GM23248 (cell line): ENCODE measurements around the gene HYKK. TPM values are rescaled to one million over a fixed set of nuclear protein-coding genes. Genes with fewer than 3 reads are reported as not detected.

ENCODE experiments used
- DNase-seq: peaks from one replicate; pipeline ENCODE4 v3.0.0-alpha.2; 2015
- H2AFZ ChIP-seq: fragments of 200-600 bp; sonication (generic); 2 replicates; pipeline ENCODE4 v1.6.1; 2016; ENCODE audit warnings: antibody characterized with exemption
- H3F3A ChIP-seq: fragments of 200-600 bp; sonication (generic); 2 replicates; pipeline ENCODE4 v1.6.1; 2016; ENCODE audit warnings: mild to moderate bottlenecking, antibody characterized with exemption, mixed run types; ENCODE audit not compliant: insufficient read depth
- H3K27ac ChIP-seq: fragments of 200-600 bp; sonication (generic); 2 replicates; pipeline ENCODE4 v1.5.1; 2016; ENCODE audit warnings: mild to moderate bottlenecking
- H3K27me3 ChIP-seq: fragments of 200-600 bp; sonication (generic); replicated peaks from 2 replicates; pipeline ENCODE4 v1.6.1; 2016; ENCODE audit warnings: mild to moderate bottlenecking; ENCODE audit not compliant: insufficient read depth
- H3K36me3 ChIP-seq: fragments of 200-600 bp; sonication (generic); 2 replicates; pipeline ENCODE4 v1.6.1; 2016; ENCODE audit warnings: low read depth, mild to moderate bottlenecking
- H3K4me1 ChIP-seq: fragments of 200-600 bp; sonication (generic); 2 replicates; pipeline ENCODE4 v1.6.1; 2016; ENCODE audit warnings: mild to moderate bottlenecking; ENCODE audit not compliant: insufficient read depth
- H3K4me2 ChIP-seq: fragments of 200-600 bp; sonication (generic); one replicate; pipeline ENCODE4 v1.6.1; 2016; ENCODE audit warnings: mild to moderate bottlenecking; ENCODE audit not compliant: unreplicated experiment
- H3K4me3 ChIP-seq: fragments of 200-600 bp; sonication (generic); 2 replicates; pipeline ENCODE4 v1.5.1; 2016; ENCODE audit warnings: mild to moderate bottlenecking
- H3K79me2 ChIP-seq: fragments of 200-600 bp; sonication (generic); 2 replicates; pipeline ENCODE4 v1.6.1; 2016; ENCODE audit warnings: mild to moderate bottlenecking; ENCODE audit not compliant: insufficient read depth
- H3K9ac ChIP-seq: fragments of 200-600 bp; sonication (generic); 2 replicates; pipeline ENCODE4 v1.6.1; 2016; ENCODE audit warnings: mild to moderate bottlenecking
- H3K9me2 ChIP-seq: fragments of 200-600 bp; sonication (generic); 2 replicates; pipeline ENCODE4 v1.6.1; 2016; ENCODE audit warnings: mixed run types, mild to moderate bottlenecking, moderate library complexity; ENCODE audit not compliant: insufficient read depth
- H3K9me3 ChIP-seq: fragments of 200-600 bp; sonication (generic); one replicate; pipeline ENCODE4 v1.6.1; 2017; ENCODE audit warnings: low read depth
- H4K20me1 ChIP-seq: fragments of 200-600 bp; sonication (generic); 2 replicates; pipeline ENCODE4 v1.6.0; 2016; ENCODE audit not compliant: insufficient read depth
- EZH2 ChIP-seq: fragments of 200-600 bp; sonication (generic); IDR thresholded peaks from 2 replicates; pipeline ENCODE4 v1.6.1; 2018; ENCODE audit warnings: antibody characterized with exemption, mild to moderate bottlenecking; ENCODE audit not compliant: insufficient read depth, poor library complexity, severe bottlenecking
- EZH2phosphoT487 ChIP-seq: fragments of 200-600 bp; sonication (generic); IDR thresholded peaks from 2 replicates; pipeline ENCODE4 v1.6.1; 2018; ENCODE audit warnings: antibody characterized with exemption, moderate library complexity, mild to moderate bottlenecking, low read depth; ENCODE audit not compliant: insufficient read depth
- WGBS, 2 experiments: methylation state at CpG; one replicate each; pipeline ENCODE4 v1.1.6; 2015 to 2017; ENCODE audit warnings: low lambda C conversion rate in 2 of 2, low coverage in 1 of 2; ENCODE audit errors: missing lambda C conversion rate in 2 of 2; 5-methylcytosine and 5-hydroxymethylcytosine counted together
- in situ Hi-C: fragments of 300-500 bp; cut with MboI; formaldehyde crosslinking; loops from 2 replicates; pipeline ENCODE4 v1.15.0; 2020
- polyA plus RNA-seq: library from polyadenylated mRNA; unstranded; fragments of >200 nt; fragmentation: Nextera tagmentation; extraction: Ambion mirVana; gene quantifications from 2 replicates; pipeline ENCODE4 v1.2.1, GENCODE V29; 2016
- total RNA-seq: library from RNA; depleted of rRNA; stranded (reverse); fragments of >200 nt; shearing (Covaris generic); gene quantifications from 2 replicates; pipeline ENCODE4 v1.2.3, GENCODE V29; 2014

Gene HYKK
- total and polyA plus RNA-seq, 2 experiments from 2014 or later, result 2.4 to 3.9 TPM

GRCh38 chr15:78563092-78563491 is 55.7 kb downstream of the HYKK start:
- H3K4me1 ChIP-seq, result no peaks in the 10 kb centered on the region
- no peak overlapping the region for H3K27ac ChIP-seq
- no peaks in the 10 kb centered on the region for H3F3A ChIP-seq
- H3K9me3 ChIP-seq, result no peaks in the 10 kb centered on the region
- H3K9me2 ChIP-seq, result no peaks in the 10 kb centered on the region
- no peak overlapping the region for H3K4me3 ChIP-seq
- no peak for DNase-seq
- 44 to 65% methylated on average over 2 of the region's 2 CpGs for WGBS, 2 experiments
- no peaks in the 10 kb centered on the region for H3K79me2 ChIP-seq
- H2AFZ ChIP-seq, result no peak overlapping the region
- no peaks in the 10 kb centered on the region for H3K36me3 ChIP-seq
- in situ Hi-C loops, result no loop called here
- TF ChIP-seq EZH2 (no peak), EZH2phosphoT487 (no peak)
- no peak overlapping the region for H3K9ac ChIP-seq
- H3K27me3 ChIP-seq, result peaks cover 13% of the 10 kb centered on the region; the same call in 1 of the 2 replicates
- H4K20me1 ChIP-seq, result no peaks in the 10 kb centered on the region
- no peak overlapping the region for H3K4me2 ChIP-seq

- in situ Hi-C loops, result no loop called here
- Histone ChIP-seq H3K4me2 (peak overlapping the region; percentile 88), H4K20me1 (no peaks in the 10 kb centered on the region), H3K4me3 (peak overlapping the region; percentile 70; the same call in 1 of the 2 replicates), H3K27ac (no peak overlapping the region), H3K79me2 (no peaks in the 10 kb centered on the region), H2AFZ (peak overlapping the region; percentile 74; the same call in 1 of the 2 replicates), H3K27me3 (peaks cover 13% of the 10 kb centered on the region; the same call in 1 of the 2 replicates), H3F3A (no peaks in the 10 kb centered on the region), H3K9ac (no peak overlapping the region), H3K9me2 (no peaks in the 10 kb centered on the region), H3K36me3 (no peaks in the 10 kb centered on the region), H3K9me3 (no peaks in the 10 kb centered on the region), H3K4me1 (no peaks in the 10 kb centered on the region)
- DNase-seq, result no peak
- no peak for TF ChIP-seq EZH2
- TF ChIP-seq EZH2phosphoT487, result no peak
- WGBS, 2 experiments, result 64 to 66% methylated on average over 11 of the region's 11 CpGs
Measured at GRCh38 chr15:78564743-78565096, 57.3 kb downstream of the HYKK start.

DNA sequence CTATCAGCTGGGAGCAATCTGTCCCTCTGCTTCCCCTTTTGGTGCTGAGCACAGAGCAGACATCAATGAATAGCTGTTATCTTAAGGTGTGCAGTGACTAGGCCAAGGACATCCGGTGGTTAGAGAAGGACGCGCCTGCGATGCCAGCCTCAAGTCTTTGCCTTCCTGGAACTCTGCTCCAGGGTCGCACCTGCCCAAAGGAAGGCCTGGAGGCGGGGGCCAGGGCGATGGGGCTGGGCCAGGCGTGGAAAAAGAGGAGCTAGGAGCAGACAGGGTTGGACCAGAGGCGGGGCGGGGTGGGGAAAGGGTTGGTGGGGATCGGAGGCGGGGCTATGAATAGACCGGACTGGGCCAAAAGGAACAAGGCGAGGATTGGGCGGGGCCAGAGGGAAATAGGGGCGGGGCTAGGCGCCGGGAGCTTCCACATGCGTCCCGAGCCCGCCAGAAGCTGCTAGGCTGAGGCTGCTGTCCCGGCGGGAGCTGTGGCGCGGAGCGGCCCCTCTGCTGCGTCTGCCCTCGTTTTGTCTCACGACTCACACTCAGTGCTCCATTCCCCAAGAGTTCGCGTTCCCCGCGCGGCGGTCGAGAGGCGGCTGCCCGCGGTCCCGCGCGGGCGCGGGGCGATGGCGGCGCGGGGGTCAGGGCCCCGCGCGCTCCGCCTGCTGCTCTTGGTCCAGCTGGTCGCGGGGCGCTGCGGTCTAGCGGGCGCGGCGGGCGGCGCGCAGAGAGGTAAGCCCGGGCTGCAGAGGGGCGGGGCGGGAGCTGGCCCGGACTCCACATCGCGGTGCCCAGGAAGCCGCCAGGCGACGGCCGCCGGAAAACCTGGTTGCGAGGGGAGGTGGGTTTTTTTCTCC is 57.9 kb downstream of the HYKK start, which contains the start of gene CHRNA5:
Gene CHRNA5 (plus strand): TSS at position 424 of the 854 bp plus-strand sequence. CDS start 200 bp downstream, at position 624.
- Histone ChIP-seq H3K9me2 (no peaks in the 10 kb centered on the region), H3F3A (no peaks in the 10 kb centered on the region), H3K4me3 (peak within 1 kb of the TSS; percentile 70), H4K20me1 (no peaks in the 10 kb centered on the region), H3K79me2 (no peaks in the 10 kb centered on the region), H3K27me3 (peaks cover 13% of the 10 kb centered on the region; the same call in 1 of the 2 replicates), H3K27ac (no peak within 1 kb of the TSS), H3K4me2 (peak within 1 kb of the TSS; percentile 88), H3K36me3 (no peaks in the 10 kb centered on the region), H3K4me1 (no peaks in the 10 kb centered on the region), H3K9ac (no peak within 1 kb of the TSS; the same call in 1 of the 2 replicates), H2AFZ (peak within 1 kb of the TSS; percentile 74), H3K9me3 (no peaks in the 10 kb centered on the region)
- 1 to 2% methylated on average over 47 to 68 of the region's 75 CpGs for WGBS, 2 experiments
- DNase-seq, result peak; percentile 81
- no peak for TF ChIP-seq EZH2phosphoT487
- TF ChIP-seq EZH2, result no peak
- in situ Hi-C loops, result no loop called here

- H3F3A ChIP-seq, result no peaks in the 10 kb centered on the region
- peak overlapping the region; percentile 88 for H3K4me2 ChIP-seq
- H3K9ac ChIP-seq, result no peak overlapping the region; the same call in 1 of the 2 replicates
- no peak overlapping the region for H3K27ac ChIP-seq
- TF ChIP-seq EZH2 (peak; percentile 61), EZH2phosphoT487 (no peak)
- peak overlapping the region; percentile 74 for H2AFZ ChIP-seq
- DNase-seq, result peak; percentile 40
- no peaks in the 10 kb centered on the region for H3K9me3 ChIP-seq
- no peaks in the 10 kb centered on the region for H3K4me1 ChIP-seq
- peak overlapping the region; percentile 70 for H3K4me3 ChIP-seq
- WGBS, 2 experiments, result 15 to 16% methylated on average over 19 of the region's 19 CpGs
- H3K79me2 ChIP-seq, result no peaks in the 10 kb centered on the region
- H4K20me1 ChIP-seq, result no peaks in the 10 kb centered on the region
- no peaks in the 10 kb centered on the region for H3K9me2 ChIP-seq
- no peaks in the 10 kb centered on the region for H3K36me3 ChIP-seq
- H3K27me3 ChIP-seq, result peaks cover 13% of the 10 kb centered on the region; the same call in 1 of the 2 replicates
- in situ Hi-C loops, result no loop called here
Measured at GRCh38 chr15:78565951-78566774, 58.8 kb downstream of the HYKK start.
